ENCODE data around the gene GRAMD1B. TPM values are rescaled to one million over a fixed set of nuclear protein-coding genes. Genes with fewer than 3 reads are reported as not detected.

The GRAMD1B gene
- polyA plus RNA-seq, 2 of the 4 experiments (the other 2 are of a cell fraction): 55.5 to 108 TPM

- no peak for TF ChIP-seq KDM5A (IDR thresholded peaks at IDR 0.05)
Measured at GRCh38 chr11:123393312-123393927, 36.6 kb upstream of the GRAMD1B start (continued).

DNA sequence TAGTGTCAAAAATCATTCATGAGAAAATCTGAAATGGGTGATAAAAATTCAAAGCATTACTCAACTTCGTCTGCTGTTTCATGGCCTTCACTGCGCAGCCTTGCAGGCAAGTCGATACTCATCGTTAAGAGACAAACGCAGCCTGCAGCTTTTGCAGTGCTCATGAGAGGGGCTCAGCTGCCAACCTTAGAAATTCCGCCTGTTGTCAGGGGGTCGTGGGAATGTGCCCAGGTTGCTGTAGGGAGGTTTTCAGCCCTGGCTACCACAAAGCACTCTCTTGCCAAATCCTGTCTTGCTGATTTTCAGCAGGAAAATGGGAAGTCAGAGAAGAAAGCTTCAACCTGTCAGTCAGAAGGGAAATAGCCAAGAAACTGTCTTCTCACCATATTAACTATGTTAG, 25.4 kb upstream of the GRAMD1B start:
- Histone ChIP-seq H3K4me2 (no peak overlapping the region), H3K4me3 (no peak overlapping the region), H3K27ac (no peak overlapping the region), H3K9me3 (no peaks in the 10 kb centered on the region), H3K4me1 (peaks cover 18% of the 10 kb centered on the region)
- ATAC-seq (no peak), DNase-seq (ENCODE audit: low read depth in 1 of 2, low spot score in 1 of 2) (no peak), FAIRE-seq (no peak)
- WGBS (ENCODE audit: missing lambda C conversion rate): 83% methylated on average over 7 of the region's 7 CpGs
- no peak for TF ChIP-seq SREBF2 (IDR thresholded peaks at IDR 0.05)
- no peak for TF ChIP-seq E2F6 (IDR thresholded peaks at IDR 0.05; ENCODE audit: borderline replicate concordance, low read depth)
- TF ChIP-seq, protein P1, sequence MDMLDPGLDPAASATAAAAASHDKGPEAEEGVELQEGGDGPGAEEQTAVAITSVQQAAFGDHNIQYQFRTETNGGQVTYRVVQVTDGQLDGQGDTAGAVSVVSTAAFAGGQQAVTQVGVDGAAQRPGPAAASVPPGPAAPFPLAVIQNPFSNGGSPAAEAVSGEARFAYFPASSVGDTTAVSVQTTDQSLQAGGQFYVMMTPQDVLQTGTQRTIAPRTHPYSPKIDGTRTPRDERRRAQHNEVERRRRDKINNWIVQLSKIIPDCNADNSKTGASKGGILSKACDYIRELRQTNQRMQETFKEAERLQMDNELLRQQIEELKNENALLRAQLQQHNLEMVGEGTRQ (IDR thresholded peaks at IDR 0.05): no peak
- no peak for TF ChIP-seq EP300 (IDR thresholded peaks at IDR 0.05)
- no peak for TF ChIP-seq MYC (IDR thresholded peaks at IDR 0.05; ENCODE audit: borderline replicate concordance, low read length)
- TF ChIP-seq FOSB (CRISPR knock-in tag; IDR thresholded peaks at IDR 0.05): no peak
- no peak for TF ChIP-seq CEBPB (IDR thresholded peaks at IDR 0.05)
- TF ChIP-seq EHMT2 (IDR thresholded peaks at IDR 0.05; ENCODE audit: low read depth): no peak
- no peak for TF ChIP-seq HMGXB4 (CRISPR knock-in tag; IDR thresholded peaks at IDR 0.05; ENCODE audit: borderline replicate concordance)
- TF ChIP-seq NR3C1 (IDR thresholded peaks at IDR 0.05): no peak
- POLR2A ChIA-PET: no interaction called here
- CTCF ChIA-PET: interaction anchor here (0.6 to 5.4 kb wide), 4 partner anchors 30 to 111 kb away, joined by 3 to 147 read pairs (median 5); no protein-coding TSS in a partner anchor

DNA sequence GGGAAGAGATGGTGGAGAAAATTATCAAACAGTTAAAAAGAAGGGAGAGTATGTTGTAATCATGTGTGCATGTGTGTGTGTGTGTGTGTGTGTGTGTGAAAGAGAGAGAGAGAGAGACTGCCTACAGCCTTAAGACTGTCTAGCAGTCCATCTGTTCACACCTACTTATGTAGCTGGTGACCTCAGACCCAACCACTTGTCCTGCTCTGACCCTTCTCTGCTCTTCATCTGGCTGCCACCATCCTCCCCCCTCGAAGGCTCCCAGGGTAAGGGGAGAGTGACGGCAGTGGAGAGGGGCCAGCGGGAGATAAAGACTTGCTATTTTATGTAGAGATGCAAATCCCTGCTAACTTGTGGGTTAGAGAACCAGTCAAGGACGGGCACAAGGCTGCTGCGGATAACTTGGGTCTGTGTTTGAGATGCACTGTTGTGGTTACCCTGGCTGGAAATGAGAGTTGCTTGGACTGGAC, 24.9 kb upstream of the GRAMD1B start:
- no peak for TF ChIP-seq SMC3 (IDR thresholded peaks at IDR 0.05)
- no peak for TF ChIP-seq RARB (CRISPR knock-in tag; IDR thresholded peaks at IDR 0.05)
- TF ChIP-seq POLR2AphosphoS2 (conservative IDR thresholded peaks at IDR 0.05; ENCODE audit: low read length): no peak
- no peak for TF ChIP-seq RNF2 (IDR thresholded peaks at IDR 0.05; ENCODE audit: borderline replicate concordance, low read depth)
- no peak for TF ChIP-seq MYC (IDR thresholded peaks at IDR 0.05; ENCODE audit: borderline replicate concordance, low read length)
- TF ChIP-seq REST (IDR thresholded peaks at IDR 0.05): no peak
- no peak for TF ChIP-seq PHF8 (IDR thresholded peaks at IDR 0.05; ENCODE audit: borderline replicate concordance, low read depth)
- TF ChIP-seq HEYL (CRISPR knock-in tag; IDR thresholded peaks at IDR 0.05): no peak
- TF ChIP-seq, protein P2, sequence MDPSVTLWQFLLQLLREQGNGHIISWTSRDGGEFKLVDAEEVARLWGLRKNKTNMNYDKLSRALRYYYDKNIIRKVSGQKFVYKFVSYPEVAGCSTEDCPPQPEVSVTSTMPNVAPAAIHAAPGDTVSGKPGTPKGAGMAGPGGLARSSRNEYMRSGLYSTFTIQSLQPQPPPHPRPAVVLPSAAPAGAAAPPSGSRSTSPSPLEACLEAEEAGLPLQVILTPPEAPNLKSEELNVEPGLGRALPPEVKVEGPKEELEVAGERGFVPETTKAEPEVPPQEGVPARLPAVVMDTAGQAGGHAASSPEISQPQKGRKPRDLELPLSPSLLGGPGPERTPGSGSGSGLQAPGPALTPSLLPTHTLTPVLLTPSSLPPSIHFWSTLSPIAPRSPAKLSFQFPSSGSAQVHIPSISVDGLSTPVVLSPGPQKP (IDR thresholded peaks at IDR 0.05; ENCODE audit: low read depth, low read length): no peak
- TF ChIP-seq ATOH8 (CRISPR knock-in tag; IDR thresholded peaks at IDR 0.05; ENCODE audit: low read depth): no peak
- TF ChIP-seq, protein P1 (IDR thresholded peaks at IDR 0.05): no peak
- no peak for TF ChIP-seq HES2 (IDR thresholded peaks at IDR 0.05)
- no peak for TF ChIP-seq ESRRA (IDR thresholded peaks at IDR 0.05; ENCODE audit: borderline replicate concordance, low read length)
- TF ChIP-seq EP300 (IDR thresholded peaks at IDR 0.05): no peak
- no peak for TF ChIP-seq RAD21 (conservative IDR thresholded peaks at IDR 0.05 in 1 of 2, IDR thresholded peaks at IDR 0.05 in 1 of 2)
- ChIA-PET CTCF (interaction anchor here (0.6 to 5.4 kb wide), 7 partner anchors 15 to 142 kb away, joined by 3 to 147 read pairs (median 4); no protein-coding TSS in a partner anchor), POLR2A (no interaction called here)
- Histone ChIP-seq H3K9me3 (no peaks in the 10 kb centered on the region), H3K27ac (no peak overlapping the region), H3K4me1 (peaks cover 18% of the 10 kb centered on the region), H3K4me3 (no peak overlapping the region), H3K4me2 (no peak overlapping the region)
- ATAC-seq (no peak), DNase-seq (ENCODE audit: low read depth in 1 of 2, low spot score in 1 of 2) (no peak), FAIRE-seq (no peak)
- 81% methylated on average over 5 of the region's 5 CpGs for WGBS (ENCODE audit: missing lambda C conversion rate)
